PC-3 (cell line): ENCODE data around the gene PPEF2. TPM values are rescaled to one million over a fixed set of nuclear protein-coding genes. Genes with fewer than 3 reads are reported as not detected.

Experiments used
- ATAC-seq: fragments of 200-7000 bp; cut with Tn5 transposase; 2 replicates; pipeline ENCODE4 v1.9.1; 2020; ENCODE audit warnings: mild to moderate bottlenecking, moderate library complexity
- BruUV-seq: library from RNA; stranded (reverse); fragments of 400-500 nt; replicated peaks from 2 replicates; lab custom pipeline; 2021; lab: Mats Ljungman, UMichigan
- CTCF ChIA-PET: fragments of 300-600 bp; sonication (Branson Sonifier 250); formaldehyde crosslinking; loops from one replicate; lab custom pipeline; 2022; ENCODE audit warnings: antibody characterized with exemption; lab: Charles Lee
- POLR2A ChIA-PET: fragments of 300-600 bp; sonication (Branson Sonifier 250); formaldehyde crosslinking; loops from one replicate; lab custom pipeline; 2022; ENCODE audit warnings: antibody characterized with exemption; ENCODE audit not compliant: unreplicated experiment; lab: Charles Lee
- DNase-seq: peaks from one replicate; pipeline ENCODE4 v3.0.0-alpha.2; 2015
- H2AFZ ChIP-seq: fragments of 300-600 bp; sonication (generic); 2 replicates; pipeline ENCODE4 v1.6.0; 2016; ENCODE audit warnings: antibody characterized with exemption, low read length
- H3F3A ChIP-seq: fragments of 300-600 bp; sonication (generic); one replicate; pipeline ENCODE4 v1.6.0; 2017; ENCODE audit warnings: antibody characterized with exemption, low read length, control low read depth, mild to moderate bottlenecking; ENCODE audit not compliant: unreplicated experiment
- H3K27ac ChIP-seq: fragments of 300-600 bp; sonication (generic); 2 replicates; pipeline ENCODE4 v1.5.1; 2016; ENCODE audit warnings: mild to moderate bottlenecking, low read length
- H3K27me3 ChIP-seq: fragments of 300-600 bp; sonication (generic); 2 replicates; pipeline ENCODE4 v1.6.1; 2016; ENCODE audit warnings: low read length, mixed read lengths
- H3K36me3 ChIP-seq: fragments of 300-600 bp; sonication (generic); 2 replicates; pipeline ENCODE4 v1.6.1; 2016; ENCODE audit warnings: low read depth, mixed run types, low read length, mixed read lengths
- H3K4me1 ChIP-seq: fragments of 300-600 bp; sonication (generic); 2 replicates; pipeline ENCODE4 v1.5.1; 2016; ENCODE audit warnings: low read length; ENCODE audit not compliant: insufficient read depth
- H3K4me2 ChIP-seq: fragments of 300-600 bp; sonication (generic); 2 replicates; pipeline ENCODE4 v1.6.0; 2016; ENCODE audit warnings: low read length
- H3K4me3 ChIP-seq: fragments of 300-600 bp; sonication (generic); 2 replicates; pipeline ENCODE4 v1.5.1; 2016; ENCODE audit warnings: mild to moderate bottlenecking, low read length, mixed read lengths
- H3K79me2 ChIP-seq: fragments of 300-600 bp; sonication (generic); 2 replicates; pipeline ENCODE4 v1.6.1; 2017; ENCODE audit warnings: low read length, mixed read lengths
- H3K9ac ChIP-seq: fragments of 300-600 bp; sonication (generic); 2 replicates; pipeline ENCODE4 v1.6.0; 2016; ENCODE audit warnings: mild to moderate bottlenecking, low read length
- H3K9me2 ChIP-seq: fragments of 300-600 bp; sonication (generic); replicated peaks from 2 replicates; pipeline ENCODE4 v1.6.1; 2016; ENCODE audit warnings: mixed run types, low read length, mixed read lengths
- H3K9me3 ChIP-seq: fragments of 300-600 bp; sonication (generic); 2 replicates; pipeline ENCODE4 v1.6.1; 2016; ENCODE audit warnings: low read length, mixed read lengths
- H4K20me1 ChIP-seq: fragments of 300-600 bp; sonication (generic); 2 replicates; pipeline ENCODE4 v1.6.1; 2016; ENCODE audit warnings: low read length, mixed read lengths
- CTCF ChIP-seq: fragments of 300-600 bp; sonication (generic); conservative IDR thresholded peaks from 2 replicates; pipeline ENCODE4 v1.5.1; 2017; ENCODE audit warnings: antibody characterized with exemption, low read depth, mild to moderate bottlenecking, low read length
- EZH2 ChIP-seq: fragments of 300-600 bp; sonication (generic); IDR thresholded peaks from one replicate; pipeline ENCODE4 v1.6.1; 2017; ENCODE audit warnings: antibody characterized with exemption, mild to moderate bottlenecking, low read length; ENCODE audit not compliant: unreplicated experiment
- EZH2phosphoT487 ChIP-seq: fragments of 300-600 bp; sonication (generic); IDR thresholded peaks from 2 replicates; pipeline ENCODE4 v1.6.1; 2018; ENCODE audit warnings: mild to moderate bottlenecking, antibody characterized with exemption, low read length, borderline replicate concordance
- intact Hi-C: fragments of 100-400 bp; cut with micrococcal nuclease; formaldehyde crosslinking; loops from 2 replicates; pipeline ENCODE4 v1.9.0; 2023
- total RNA-seq: library from RNA; depleted of rRNA; stranded (reverse); fragments of >200 nt; gene quantifications from 2 replicates; pipeline ENCODE4 v1.2.3, GENCODE V29; 2014; rRNA removed

PPEF2 gene
- total RNA-seq, 1 experiment from 2014 or later: 0.04 TPM

GRCh38 chr4:75820197-75820596 is 82.1 kb downstream of the PPEF2 start:
- Histone ChIP-seq H3K9me2 (no peaks in the 10 kb centered on the region), H3F3A (no peaks in the 10 kb centered on the region), H3K27me3 (no peaks in the 10 kb centered on the region), H3K4me1 (no peaks in the 10 kb centered on the region), H3K36me3 (no peaks in the 10 kb centered on the region), H3K4me2 (no peak overlapping the region), H3K9ac (no peak overlapping the region), H3K27ac (no peak overlapping the region), H2AFZ (no peak overlapping the region), H3K79me2 (no peaks in the 10 kb centered on the region), H3K9me3 (no peaks in the 10 kb centered on the region), H3K4me3 (no peak overlapping the region), H4K20me1 (no peaks in the 10 kb centered on the region)
- DNase-seq (no peak), ATAC-seq (no peak)
- intact Hi-C loops: no loop called here
- BruUV-seq: no TSS peak
- TF ChIP-seq EZH2 (no peak), CTCF (no peak), EZH2phosphoT487 (no peak)
- ChIA-PET POLR2A (no interaction called here), CTCF (no interaction called here)

- Histone ChIP-seq H4K20me1 (no peaks in the 10 kb centered on the region), H3K27ac (no peak overlapping the region), H3K9ac (no peak overlapping the region), H3K36me3 (peaks cover 6% of the 10 kb centered on the region; the same call in 1 of the 2 replicates), H3K4me1 (no peaks in the 10 kb centered on the region), H3K27me3 (no peaks in the 10 kb centered on the region), H3K4me2 (no peak overlapping the region), H3K79me2 (no peaks in the 10 kb centered on the region), H2AFZ (no peak overlapping the region), H3K9me2 (no peaks in the 10 kb centered on the region), H3K9me3 (no peaks in the 10 kb centered on the region), H3F3A (no peaks in the 10 kb centered on the region), H3K4me3 (no peak overlapping the region)
- intact Hi-C loops: no loop called here
- POLR2A ChIA-PET: no interaction called here
- BruUV-seq: no TSS peak
- no peak for ATAC-seq
- DNase-seq: no peak
- TF ChIP-seq EZH2 (no peak), EZH2phosphoT487 (no peak), CTCF (no peak)
- CTCF ChIA-PET: no interaction called here
These were observed 83.1 kb downstream of the PPEF2 start for GRCh38 chr4:75819121-75819520.

GRCh38 chr4:75817901-75818300 is 84.4 kb downstream of the PPEF2 start:
- Histone ChIP-seq H3K36me3 (peaks cover 10% of the 10 kb centered on the region; the same call in 1 of the 2 replicates), H3K27ac (no peak overlapping the region), H3F3A (no peaks in the 10 kb centered on the region), H2AFZ (no peak overlapping the region), H4K20me1 (no peaks in the 10 kb centered on the region), H3K9me3 (no peaks in the 10 kb centered on the region), H3K4me3 (no peak overlapping the region), H3K4me1 (no peaks in the 10 kb centered on the region), H3K79me2 (no peaks in the 10 kb centered on the region), H3K9ac (no peak overlapping the region), H3K9me2 (no peaks in the 10 kb centered on the region), H3K27me3 (no peaks in the 10 kb centered on the region), H3K4me2 (no peak overlapping the region)
- POLR2A ChIA-PET: no interaction called here
- DNase-seq: no peak
- no peak for ATAC-seq
- CTCF ChIA-PET: no interaction called here
- TF ChIP-seq CTCF: no peak
- TF ChIP-seq EZH2: no peak
- TF ChIP-seq EZH2phosphoT487: no peak
- BruUV-seq: no TSS peak
- intact Hi-C loops: no loop called here

Other genes with a start within 250 kb of the PPEF2 start
- 63.2 and 68.7 TPM in 2 replicates for gene G3BP2, start 229.0 kb downstream of the PPEF2 start, total RNA-seq
- gene USO1, start 177.9 kb downstream of the PPEF2 start, total RNA-seq: 29.9 and 34.3 TPM in 2 replicates
- 21.9 and 48.6 TPM in 2 replicates for gene NAAA, start 38.6 kb upstream of the PPEF2 start, total RNA-seq
- 29.2 and 34.1 TPM in 2 replicates for gene SDAD1, start 88.5 kb upstream of the PPEF2 start, total RNA-seq
- gene CXCL9, start 105.1 kb upstream of the PPEF2 start, total RNA-seq: not detected in 2 replicates
- 0.81 TPM in 1 of 2 replicates, not detected in the other for gene CXCL10, start 121.0 kb upstream of the PPEF2 start, total RNA-seq
- gene CXCL11, start 133.6 kb upstream of the PPEF2 start, total RNA-seq: 0.46 TPM in 1 of 2 replicates, not detected in the other
- not detected in 2 replicates for gene ART3, start 172.3 kb upstream of the PPEF2 start, total RNA-seq
- gene NUP54, start 245.9 kb upstream of the PPEF2 start, total RNA-seq: 26.7 and 29.2 TPM in 2 replicates